HS-27A (cell line): ENCODE data around the gene KIF21B.
"Not testable (repeated sequence)": the region's sequence is repeated elsewhere in the genome, so short reads cannot be mapped to it uniquely, and the experiment has no call there.

Experiments used
- DNase-seq: peaks from one replicate; pipeline ENCODE4 v3.0.0-alpha.2; 2012; ENCODE audit warnings: low read depth, missing footprints

Gene KIF21B

DNA sequence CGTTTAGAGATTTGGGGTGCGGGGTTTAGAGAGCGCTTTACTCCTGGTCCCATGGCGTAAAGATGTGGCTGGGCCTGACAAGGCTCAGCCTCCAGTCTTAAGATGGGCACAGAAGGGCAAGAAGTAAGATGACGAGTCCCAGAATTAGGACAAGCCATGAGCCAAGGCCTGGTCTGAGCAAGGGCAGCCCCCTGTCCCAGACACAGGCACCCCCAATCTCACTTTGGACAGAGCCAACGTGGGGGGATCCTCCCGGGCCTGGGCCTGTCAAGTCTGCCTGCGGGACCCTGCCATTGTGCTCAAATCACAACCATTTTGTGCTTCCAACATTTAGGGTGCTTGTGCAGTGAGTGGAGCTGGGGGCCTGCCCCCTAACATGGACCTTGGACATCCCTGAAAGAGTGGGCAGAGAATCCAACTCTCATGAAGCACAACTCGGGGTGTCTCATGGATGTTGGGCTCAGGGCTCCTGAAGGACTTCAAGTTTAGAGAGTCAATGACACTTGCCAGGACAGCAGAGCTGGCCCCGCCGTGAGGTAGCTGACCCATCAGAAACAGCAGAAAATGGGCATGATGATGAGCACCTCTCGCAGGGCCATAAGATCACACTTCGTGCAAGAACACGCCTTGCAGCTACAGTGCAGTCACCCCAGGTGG lies 52.6 kb downstream of the KIF21B start:
- DNase-seq = no peak

DNA sequence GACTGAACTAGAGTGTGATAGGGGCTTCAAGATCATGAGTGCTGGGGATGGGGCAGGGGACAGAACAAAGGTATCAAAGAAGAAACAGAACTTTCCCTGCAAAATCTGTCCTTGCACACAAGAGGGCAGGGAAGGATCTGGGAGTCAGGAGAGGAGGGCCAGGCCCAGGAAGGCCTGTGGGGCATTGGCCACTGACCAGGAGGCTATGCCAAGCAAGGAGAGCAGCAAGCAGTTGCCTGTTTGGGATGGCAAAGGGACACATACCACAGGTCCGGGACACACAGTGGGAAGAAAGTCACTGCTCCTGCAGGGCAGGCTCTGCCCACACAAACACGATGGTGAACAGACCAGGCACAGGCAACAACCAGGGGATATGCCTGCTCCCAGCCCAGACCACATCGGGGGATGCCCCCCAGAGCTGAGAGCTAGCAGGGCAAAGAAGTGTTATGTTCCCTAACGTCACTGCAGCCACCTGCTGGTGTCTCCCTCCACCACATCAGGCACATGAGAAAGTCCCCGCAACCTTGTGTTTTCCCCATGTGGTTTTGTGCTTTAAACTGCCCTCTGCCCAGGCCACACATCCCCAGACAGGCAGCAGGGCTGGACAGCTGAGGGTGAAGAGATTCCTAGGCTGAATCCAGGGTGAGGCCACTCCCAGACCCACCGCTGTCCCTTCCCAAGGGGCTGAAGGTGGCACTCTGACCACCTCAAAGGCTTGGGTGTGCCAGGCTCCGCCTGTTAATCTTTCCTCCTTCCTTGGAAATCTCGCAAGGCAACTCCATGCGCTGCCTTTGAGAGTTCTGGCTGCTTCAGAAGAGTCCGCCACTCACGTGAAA lies 53.6 kb downstream of the KIF21B start:
- no peak for DNase-seq

DNA sequence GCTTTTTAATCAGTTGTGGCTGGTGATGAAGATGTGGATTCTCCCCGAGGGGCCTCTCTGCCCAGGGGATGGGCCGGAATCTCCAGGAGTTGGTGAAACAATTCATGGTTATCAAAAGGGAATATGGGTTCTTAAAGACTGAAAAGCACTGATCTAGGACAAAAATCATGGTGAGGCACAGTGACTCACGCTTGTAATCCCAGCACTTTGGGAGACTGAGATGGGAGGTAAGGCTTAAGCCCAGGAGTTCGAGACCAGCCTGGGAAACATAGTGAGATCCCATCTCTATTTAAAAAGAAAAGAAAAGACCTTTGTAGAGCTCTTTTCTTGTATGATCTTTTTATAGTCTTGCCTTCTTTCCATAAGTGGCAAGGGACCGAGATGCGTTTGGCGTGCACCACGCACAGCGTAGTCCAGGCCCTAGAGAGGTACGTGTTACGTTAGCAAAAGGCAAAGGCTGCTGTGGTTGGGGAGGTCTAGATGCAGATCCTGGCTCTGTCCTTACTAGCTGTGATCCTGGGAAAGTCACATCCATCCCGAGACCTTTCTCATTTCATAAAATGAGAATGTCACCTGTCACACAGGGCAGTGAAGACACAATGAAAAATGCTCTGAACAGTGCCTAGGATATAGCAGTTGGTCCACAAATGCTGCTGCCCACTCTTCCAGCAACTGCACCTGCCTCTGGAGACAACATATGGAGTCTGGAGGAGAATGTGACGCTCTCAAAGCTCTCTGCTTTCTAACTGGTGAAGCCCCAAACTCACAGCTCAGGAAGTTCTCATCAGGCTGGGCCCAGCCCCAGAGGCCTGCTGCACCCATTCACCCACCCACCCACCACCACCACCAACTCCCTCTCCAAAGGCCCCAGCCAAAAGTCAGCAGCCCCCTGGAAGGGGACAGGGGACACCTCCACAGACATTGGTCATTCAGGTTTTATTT lies 54.8 kb downstream of the KIF21B start:
- DNase-seq = no peak

DNA sequence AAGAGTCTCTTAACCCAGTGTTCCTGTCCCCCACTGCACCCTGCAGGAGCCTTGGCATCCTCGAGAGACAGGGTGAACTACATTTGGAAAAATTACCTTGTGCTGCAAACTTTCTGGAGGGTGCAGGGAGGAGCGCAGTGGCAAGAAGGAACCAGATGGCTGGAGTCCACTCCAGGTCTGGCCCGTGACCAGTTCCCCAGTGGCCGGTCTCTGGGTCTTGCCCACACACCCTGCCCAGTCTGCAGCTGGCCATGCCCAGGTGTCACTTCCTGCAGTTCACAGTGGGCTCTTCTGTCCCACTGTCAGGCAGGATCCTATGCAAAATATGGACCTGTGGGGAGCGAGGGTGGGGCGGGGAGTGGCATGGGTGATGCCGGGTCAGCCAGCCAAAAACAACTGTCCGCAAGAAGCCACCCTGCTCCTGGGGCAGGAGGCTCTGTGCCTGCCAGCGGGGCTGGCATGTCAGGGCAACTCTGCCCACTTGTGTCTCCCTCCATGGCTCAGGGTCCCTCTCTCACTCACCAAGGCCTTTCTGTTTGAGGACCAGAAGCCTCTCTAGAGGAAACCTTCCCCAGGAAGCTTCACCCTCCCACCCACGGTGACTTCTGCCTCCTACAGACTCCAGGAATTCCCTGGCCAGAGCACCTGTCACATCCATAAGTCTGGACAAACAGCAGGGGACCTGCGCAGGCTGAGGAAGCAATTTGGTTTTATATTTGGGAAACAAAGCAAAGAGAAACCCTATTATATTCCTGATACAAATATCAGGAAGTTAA lies 55.6 kb downstream of the KIF21B start:
- no peak for DNase-seq

DNA sequence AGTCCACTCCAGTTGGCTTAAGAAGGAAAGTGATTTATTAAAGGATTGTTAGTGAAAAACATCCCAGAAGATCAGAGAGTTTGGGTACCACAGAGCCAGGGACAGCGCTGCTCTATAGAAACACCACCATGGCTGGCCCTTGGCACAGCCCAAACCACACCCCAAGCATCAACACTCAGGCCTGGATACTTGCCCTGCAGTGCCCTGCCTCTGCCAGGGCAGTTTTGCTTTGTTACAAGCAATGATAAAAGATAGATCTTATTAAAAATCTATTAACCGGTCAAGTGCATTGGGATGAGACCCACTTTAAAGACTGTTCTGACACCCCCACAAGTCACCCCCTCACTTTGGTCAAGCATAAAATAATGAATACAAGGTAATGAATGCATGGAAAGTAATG lies 56.6 kb downstream of the KIF21B start:
- DNase-seq = no peak

DNA sequence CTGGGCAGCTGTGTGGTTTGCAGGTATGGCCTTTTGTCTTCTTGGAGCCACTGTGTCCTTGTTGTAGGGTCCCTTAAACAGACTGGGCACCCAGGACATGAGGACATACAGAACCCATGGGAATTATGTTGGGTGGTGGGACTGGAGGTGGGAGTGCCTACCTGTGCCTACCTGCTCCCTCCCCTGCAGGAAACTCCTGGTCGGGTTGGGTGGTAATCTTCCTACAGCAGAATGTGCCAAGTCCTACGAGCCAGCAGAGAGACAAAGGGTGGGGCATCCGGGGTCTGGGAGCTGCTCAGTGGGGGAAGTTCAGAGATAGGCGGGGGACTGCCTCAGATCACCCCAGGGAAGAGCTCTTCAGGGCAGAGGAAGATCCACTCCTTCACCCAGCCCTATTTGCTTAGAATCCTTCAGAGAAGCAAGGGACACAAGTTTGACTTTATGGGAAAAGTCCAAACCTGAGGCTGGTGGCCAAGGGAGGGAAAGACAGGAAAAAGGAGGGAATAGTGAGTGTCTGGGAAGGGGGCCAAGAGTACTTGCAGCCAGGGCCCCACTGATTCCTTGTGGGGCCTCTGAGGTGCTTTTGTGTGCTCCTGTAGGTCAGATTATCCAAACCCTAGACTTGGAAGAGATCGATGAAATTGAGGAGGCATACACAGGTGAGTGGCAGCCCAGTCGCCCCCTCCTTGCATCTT lies 58.3 kb downstream of the KIF21B start:
- DNase-seq = no peak

DNA sequence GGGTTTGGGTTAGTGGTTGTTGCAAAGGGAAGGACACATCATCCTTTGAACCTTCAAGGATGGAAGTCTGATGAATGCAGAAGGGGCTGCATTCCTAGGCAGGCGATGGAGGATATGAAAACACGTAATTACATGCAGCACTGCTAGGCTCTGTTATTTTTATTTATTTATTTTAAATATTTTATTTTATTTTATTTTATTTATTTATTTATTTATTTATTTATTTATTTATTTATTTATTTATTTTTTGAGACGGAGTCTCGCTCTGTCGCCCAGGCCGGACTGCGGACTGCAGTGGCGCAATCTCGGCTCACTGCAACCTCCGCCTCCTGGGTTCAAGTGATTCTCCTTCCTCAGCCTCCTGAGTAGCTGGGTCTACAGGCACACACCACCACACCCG lies 59.6 kb downstream of the KIF21B start:
- DNase-seq = not testable (repeated sequence)

DNA sequence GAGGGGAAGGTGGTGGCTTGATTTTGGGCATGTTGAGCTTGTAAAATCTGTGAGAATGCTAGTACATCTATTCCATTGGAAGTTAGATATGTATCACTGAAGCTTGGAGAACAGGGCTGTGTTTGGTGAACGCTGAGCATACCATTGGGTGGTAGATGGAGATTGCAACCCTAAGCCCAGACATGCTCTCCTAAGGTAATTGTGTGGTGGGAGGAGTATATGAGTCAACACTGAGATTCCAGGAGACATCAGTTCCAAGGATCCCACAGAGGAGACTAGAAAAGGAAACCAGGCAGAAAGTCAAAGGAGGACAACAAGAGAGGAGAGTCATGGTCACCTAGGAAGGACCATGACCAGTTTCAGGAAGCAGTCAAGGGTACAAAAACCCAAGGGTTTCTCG lies 60.4 kb downstream of the KIF21B start:
- no peak for DNase-seq

DNA sequence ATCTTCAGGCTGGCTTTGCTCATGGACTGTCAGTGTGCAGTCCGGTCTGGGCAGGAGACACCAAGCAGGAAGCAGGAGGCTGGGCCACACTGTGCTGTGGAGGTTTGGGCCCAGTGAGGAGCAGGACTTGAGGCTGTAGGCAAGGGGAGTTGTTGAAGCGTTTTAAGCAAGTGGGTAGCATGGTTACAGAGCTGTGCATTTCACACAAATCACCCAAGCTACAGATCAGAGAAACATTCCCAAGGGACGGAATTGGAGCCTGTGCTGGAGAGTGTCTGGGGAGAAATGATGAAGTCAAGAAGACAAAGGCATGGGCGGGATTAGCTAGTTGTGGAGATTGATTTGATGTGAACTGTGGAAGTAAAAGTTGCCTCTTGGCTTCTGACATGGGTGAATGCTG lies 60.9 kb downstream of the KIF21B start:
- DNase-seq = no peak

DNA sequence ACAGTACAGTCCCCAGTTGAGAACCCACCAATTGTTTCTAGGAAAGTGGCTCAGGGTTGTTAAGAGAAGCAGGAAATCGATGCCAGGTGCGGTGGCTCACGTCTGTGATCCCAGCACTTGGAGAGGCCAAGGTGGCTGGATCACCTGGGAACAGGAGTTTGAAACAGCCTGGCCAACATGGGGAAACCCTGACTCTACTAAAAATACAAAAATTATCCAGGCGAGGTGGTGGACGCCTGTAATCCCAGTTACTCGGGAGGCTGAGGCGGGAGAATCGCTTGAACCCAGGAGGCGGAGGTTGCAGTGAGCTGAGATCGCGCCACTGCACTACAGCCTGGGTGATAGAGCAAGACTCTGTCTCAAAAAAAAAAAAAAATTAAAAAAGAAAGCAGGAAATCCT lies 61.4 kb downstream of the KIF21B start:
- not testable (repeated sequence) for DNase-seq

DNA sequence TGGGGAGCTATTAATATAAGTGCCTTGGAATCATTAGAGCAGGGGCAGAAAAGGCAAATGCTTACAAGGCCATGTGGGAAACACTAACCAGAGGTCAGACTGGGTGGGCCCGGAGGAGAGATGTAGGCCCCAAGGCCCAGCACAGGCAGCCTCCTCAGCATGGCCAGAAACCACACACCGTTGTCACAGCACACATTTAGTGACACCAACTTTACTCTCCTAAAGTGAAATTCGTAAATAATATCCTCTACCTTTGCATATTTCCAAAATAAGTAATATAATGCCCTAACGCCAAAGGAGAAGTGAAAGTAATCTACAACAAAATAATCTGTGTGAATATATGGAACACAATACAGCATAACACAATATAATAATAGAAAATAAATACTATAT lies 62.6 kb downstream of the KIF21B start:
- DNase-seq = no peak

DNA sequence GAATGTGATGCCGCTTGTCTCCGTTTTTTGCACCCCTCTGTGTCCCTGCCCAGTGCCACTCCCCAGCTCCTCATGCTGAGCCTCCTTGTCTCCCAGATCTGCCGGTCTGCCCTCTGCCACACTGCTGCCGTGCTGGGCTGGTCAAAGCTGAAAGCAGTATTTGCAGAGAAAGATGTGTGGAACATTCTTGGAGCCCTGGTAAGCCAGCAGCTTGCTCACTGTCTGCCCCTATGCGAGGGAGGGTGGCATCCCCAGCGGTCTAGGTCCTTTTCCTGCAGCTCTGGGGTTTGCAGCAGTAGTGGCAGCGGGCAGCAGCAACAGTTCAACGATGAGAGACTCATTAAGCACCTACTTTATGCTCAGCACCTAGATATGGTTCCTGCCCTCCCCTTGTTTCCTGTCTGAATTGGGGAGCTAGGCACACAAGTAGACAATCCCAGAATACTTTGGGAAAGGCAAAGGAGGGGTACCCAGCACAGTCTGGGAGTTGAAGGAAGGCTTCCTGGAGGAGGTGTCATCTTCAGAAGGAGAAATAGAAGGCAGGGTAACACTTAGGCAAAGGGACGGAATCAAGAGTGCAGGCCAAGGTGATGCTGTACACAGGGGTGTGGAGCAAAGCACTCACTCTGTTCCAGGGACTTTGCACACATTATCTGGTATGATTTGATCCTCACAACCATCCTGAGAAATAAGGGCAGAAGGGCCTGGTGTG lies 63.1 kb downstream of the KIF21B start:
- no peak for DNase-seq

DNA sequence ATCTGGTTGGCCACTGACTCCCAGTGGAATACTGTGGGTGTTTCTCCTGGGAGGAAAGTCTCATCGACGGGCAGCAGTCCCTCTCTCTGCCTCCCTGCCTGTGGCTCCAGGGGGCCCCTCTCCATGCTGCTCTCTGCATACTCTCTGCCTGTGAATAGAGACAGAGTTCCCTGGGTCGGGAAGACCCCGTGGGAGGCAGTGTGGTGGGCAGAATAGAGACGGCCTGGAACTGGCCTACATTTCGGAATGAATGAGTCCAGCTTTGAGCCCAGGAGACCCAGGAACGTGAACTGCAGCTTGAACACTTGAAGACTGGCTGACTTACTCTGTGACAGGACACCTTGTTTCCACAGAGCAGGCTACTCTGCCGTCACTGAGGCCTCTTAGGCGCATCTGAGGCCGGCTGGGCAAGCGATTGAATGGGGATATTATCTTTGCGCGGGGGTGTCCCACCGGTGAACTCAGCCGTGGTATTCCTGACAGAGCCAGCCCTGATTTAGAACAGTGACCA lies 64.0 kb downstream of the KIF21B start:
- DNase-seq = no peak

DNA sequence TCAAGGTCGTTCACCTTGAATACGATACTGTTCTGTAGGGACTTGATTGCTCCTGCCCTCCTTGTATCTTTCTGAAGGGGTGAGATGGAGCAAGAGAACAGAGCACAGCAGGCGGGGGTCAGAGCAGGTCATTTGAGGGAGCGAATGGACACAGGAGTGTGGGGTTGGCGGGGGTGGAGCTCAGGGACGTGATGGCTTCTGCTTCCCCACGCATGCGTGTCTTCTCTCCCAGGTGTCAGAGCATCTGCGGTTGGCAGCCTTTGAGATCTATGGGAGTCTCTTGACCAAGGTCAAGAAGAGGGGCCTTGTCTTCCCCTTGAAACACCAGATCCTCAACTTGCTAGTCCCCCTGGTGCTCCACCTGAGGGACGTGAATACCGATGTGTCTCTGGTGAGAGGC lies 64.9 kb downstream of the KIF21B start:
- DNase-seq = no peak

DNA sequence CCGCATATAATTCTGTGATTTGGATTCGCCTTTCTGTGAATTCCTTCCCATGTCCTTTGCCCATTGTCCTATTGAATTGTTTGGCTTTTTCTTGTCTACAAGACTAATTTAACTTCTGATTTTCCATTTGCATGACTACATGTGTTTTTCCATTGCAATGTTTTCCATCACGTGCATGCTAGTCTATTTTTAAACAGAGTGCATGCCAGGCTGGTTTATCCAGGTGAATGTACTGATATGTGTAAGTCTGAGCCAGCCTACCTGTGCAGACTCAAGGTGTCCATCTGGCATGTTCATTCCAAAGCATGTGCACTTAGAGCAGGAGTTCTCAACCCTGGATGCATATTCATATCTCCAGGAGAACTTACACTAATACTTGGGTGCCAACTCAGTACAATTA lies 69.1 kb downstream of the KIF21B start:
- DNase-seq = no peak

DNA sequence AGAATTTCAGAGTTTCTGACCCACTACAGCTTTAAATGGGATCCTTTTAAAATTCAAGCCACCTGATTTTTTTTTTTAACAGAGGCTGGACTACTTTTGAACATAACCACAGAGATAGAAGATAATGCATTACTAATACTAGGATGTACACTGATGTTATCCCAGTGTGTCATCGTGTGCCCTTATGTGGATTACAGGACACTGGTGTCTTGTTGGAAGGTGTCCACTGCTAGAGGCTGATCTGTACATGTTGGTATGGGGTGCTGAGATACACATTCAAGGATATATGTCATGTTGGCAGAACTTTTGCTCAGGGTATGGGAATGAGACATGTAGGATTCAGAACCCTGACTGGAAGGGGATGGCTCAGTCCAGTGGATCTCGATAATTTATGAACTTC lies 72.5 kb downstream of the KIF21B start:
- DNase-seq = no peak

DNA sequence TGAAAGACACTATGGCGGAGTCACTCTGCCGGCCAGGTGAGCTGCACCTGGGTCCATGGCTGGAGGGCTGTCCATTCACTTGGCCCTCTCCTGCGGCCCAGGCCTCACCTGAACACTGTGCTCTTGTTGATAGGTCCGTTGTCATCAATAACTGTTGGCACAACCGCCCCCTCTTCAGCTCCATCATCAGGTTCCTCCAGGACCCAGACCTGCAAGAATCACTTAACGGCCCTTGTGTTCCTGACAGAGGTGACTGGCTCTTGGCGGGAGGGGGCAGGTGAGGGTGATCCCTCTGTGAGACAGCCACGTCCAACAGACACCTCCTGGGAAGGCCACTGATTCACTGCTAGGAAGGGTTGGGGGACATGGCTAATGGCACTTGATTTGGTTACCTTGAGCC lies 73.9 kb downstream of the KIF21B start:
- no peak for DNase-seq

DNA sequence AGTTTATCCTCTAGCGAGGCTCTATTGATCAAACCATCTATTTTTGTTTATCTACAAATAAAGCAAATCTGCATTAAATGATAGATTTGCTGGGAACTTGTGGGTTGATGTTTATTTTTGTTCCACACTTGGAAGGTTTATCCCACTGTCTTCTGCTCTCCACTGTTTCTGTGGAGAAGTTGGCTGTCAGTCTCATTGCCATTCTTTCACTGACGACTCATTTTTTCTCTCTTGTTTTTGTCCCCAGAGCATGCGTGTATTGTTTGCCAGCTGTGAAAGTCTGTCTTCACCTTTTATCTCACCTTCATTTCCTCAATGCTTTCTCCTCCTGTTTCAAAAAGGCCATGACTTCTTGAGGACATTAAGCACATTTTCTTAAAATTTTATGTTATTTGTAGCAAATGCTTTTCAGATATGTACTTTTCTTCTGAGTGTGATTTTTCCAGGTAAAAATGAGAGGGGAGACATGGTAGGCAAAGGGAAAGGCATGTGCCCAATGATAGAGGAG lies 76.4 kb downstream of the KIF21B start:
- no peak for DNase-seq

DNA sequence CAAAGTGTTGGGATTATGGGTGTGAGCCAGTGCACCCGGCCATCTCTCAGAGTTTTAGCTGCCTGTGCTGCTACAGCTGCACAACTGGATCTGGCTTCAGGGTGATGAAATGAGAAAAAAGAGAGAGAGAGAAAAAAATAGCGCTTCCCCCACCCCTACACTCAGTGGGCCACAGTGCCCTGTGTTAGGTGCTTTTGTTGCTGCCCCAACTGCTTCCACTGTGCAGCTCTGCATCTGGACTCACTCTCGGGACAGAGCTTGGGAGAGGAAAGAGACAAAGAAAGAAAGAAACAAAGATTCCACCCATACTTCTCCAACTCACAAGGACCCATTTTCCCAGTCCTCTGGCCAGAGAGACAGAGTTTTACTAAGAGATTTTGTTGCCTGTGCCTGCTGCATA lies 78.4 kb downstream of the KIF21B start:
- DNase-seq = no peak

DNA sequence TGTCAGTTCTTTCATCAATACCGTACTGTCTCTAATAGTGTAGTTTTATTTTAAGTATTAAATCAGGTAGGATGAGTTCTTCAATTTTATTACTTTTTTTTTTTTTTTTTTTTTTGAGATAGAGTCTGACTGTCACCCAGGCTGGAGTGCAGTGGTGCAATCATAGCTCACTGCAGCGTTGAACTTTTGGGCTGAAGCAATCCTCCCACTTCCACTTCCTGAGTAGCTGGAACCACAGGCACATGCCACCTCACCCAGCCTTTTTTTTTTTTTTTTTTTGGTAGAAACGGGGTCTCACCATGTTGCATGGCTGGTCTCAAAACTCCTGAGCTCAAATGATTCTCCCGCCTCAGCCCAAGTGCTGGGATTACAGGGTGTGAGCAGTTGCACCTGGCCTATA lies 84.6 kb downstream of the KIF21B start:
- no peak for DNase-seq
